SIG-M5 treated with dmso at 0.1 percent for 504 hours (cell line): ENCODE measurements around the gene GNL2.

Experiments used
- DNase-seq: peaks from one replicate; lab custom pipeline; 2025; ENCODE audit not compliant: unreplicated experiment; lab: John Stamatoyannopoulos, UW

GNL2 gene

GRCh38 chr1:37517569-37517968 is 78.2 kb downstream of the GNL2 start:
- DNase-seq: no peak
